DMS153 treated with DMSO at 0.1 percent for 48 hours (cell line): ENCODE data around the gene ROGDI.

Experiments used
- DNase-seq: peaks from one replicate; lab custom pipeline; 2025; ENCODE audit not compliant: unreplicated experiment; lab: John Stamatoyannopoulos, UW

The ROGDI gene

DNA sequence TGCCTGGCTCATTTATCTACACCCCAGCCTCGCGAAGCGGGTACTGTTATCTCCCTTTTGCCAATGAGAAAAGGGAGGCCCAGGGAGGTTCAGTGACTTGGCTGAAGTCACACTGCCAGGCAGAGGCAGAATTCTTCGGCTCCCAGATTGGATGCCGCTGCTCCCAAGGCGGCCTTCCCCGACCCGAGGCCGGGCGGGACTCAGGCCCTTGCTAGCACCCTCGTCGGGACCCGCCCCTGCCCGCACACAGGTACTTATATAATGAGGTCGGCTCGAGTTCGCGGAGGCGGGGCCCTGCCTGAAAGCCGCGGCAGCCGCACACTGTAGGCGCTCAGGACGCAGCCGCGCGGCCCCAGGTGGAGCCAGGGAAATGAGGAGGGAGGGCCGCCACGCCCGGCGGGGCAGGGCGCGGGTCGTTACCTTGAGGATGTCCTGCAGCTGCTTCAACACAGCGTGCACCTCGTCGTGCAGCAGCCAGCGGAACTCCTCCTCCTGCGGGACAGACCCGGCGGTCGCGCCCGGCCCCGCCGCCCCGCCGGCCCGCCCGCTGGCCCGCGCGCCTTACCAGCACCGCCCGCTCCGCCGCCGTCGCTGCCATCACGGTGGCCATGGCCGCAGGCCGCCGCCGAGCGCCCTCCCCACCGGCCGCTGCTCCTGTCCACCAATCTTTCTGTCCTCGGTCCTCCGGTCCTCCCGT is at the start of gene ROGDI:
TSS of gene ROGDI (minus strand) at position 672 of the 697 bp plus-strand sequence. CDS start at position 610, 62 bp downstream.
- DNase-seq = peak; percentile 84

DNA sequence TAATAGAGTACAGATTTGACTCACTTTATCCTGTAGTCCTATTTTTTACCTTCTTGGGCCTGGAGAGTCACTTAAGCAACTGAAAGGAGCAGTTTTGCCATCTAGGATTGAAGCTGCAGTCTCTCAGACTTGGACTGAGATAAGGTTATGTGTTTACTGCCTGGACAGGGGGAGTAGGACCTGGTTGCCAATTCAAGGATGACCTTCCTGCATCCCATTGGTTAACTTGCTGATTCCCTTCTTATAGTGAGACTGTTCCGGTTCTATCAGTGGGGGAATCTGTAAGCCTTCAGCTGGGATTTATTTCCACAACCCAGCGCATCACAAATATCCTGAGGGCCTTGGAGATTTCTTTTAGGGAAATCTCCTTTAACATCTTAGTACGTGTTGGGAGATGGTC is 47.8 kb upstream of the ROGDI start:
- DNase-seq = no peak

- no peak for DNase-seq
These were observed 45.5 kb upstream of the ROGDI start for GRCh38 chr16:4847774-4848587.

- DNase-seq = peak; percentile 95
These were observed 44.7 kb upstream of the ROGDI start, which contains the start of the genes GLYR1 and UBN1 for GRCh38 chr16:4846901-4847773. GLYR1 (minus strand) TSS chr16:4847288; CDS start chr16:4847265, 23 bp downstream. UBN1 (plus strand) TSS chr16:4847481; CDS start chr16:4852918, 5,437 bp downstream.

- no peak for DNase-seq
These were observed 44.1 kb upstream of the ROGDI start for GRCh38 chr16:4846503-4846900.

- no peak for DNase-seq
These were observed 38.6 kb upstream of the ROGDI start for GRCh38 chr16:4840984-4841383.

GRCh38 chr16:4839942-4840341 is 37.5 kb upstream of the ROGDI start:
- no peak for DNase-seq

DNA sequence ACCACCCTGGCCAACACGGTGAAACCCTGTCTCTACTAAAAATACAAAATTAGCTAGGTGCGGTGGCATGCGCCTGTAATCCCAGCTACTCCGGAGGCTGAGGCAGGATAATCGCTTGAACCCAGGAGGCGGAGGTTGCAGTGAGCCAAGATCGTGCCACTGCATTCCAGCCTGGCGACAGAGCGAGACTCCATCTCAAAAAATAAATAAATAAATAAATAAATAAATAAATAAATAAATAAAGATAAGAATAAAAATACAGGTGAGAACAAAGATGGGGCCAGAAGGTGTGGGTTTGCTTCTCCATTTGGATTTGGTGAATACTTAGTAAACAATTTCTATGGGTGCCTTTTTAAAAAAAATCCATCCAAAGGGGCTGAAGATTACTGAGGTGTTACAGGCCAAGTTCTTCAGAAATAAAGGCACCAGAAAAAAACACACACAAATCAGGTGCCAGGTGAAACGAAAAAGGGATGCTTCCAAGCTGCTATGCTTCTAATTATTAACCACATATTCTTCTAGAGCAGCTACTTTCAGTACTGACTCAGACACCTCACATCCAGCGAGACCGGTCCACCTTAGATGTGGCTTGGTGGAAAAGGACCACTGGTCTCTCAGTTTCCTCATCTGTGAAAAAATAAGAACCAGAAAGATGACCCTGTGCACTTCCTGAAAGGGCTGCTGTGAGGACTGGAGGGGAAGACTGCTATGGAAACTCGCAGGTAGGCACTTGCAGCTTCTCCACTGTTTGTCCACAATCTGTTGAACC is 35.5 kb upstream of the ROGDI start:
- no peak for DNase-seq

- DNase-seq = no peak
These were observed 34.3 kb upstream of the ROGDI start for GRCh38 chr16:4836727-4837126.

DNA sequence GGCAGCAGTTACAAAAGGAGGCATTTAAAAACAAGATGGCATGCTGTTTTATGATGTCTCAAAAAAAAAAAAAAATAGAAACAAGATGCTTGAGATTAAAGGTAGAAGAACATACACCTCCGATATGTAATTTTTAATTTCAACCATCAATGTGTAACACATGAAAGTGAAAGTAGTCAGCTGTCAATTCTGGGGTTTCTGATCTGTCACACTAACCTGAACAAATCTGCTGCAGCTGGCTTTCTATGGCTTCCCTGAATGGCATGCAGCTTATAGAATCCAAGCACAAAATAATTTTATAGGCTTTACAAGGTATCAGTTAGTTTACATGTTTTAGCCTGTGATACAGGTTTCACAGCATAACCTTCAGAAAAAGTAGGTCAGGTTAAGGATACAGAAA is 31.2 kb upstream of the ROGDI start:
- DNase-seq = no peak

DNA sequence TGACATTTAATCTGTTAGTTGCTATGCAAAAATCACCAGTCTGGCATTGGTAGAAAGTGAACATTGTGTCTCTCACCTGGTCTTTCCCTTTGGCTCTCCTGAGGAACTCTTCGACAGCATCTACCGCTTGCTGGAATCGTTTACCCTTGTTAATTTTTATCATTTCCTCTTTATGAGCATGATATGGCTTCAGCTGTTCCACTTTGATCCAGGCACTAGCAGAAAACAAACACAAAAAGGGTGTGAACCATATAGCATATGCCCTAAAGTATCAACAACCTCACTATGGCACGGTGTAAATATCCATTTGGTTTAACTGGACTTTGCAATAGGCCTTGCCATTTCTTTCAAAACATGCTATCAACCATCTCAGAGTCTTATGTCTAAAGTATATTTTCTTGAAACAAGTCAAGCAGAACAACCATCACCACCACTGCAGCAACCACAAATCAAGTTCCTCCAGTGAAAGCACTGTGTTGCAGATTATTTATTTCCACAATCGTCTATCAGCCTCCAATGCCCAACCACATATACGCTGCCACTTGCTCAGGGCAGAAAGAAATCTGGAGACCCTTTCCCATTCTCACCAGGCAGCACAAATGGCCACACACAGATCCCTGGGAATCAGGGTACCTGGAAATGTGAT is 30.4 kb upstream of the ROGDI start:
- DNase-seq = no peak

DNA sequence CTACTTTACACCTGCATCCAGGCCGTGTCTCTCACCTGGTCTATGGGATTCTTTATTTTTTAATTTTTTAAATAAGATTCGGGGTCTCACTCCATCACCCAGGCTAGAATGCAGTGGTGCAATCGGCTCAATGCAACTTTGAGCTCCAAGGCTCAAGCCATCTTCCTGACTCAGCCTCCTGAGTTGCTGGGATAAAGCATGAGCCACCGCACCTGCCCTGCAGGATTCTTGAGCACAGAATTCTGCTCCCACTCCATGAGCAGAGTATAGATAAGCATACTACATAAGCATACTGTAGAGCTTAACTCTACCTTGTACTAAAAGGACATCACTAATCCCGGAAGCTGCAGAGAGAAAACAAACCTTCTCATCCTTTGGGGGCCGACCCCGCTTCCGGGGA is 29.2 kb upstream of the ROGDI start:
- DNase-seq = no peak

DNA sequence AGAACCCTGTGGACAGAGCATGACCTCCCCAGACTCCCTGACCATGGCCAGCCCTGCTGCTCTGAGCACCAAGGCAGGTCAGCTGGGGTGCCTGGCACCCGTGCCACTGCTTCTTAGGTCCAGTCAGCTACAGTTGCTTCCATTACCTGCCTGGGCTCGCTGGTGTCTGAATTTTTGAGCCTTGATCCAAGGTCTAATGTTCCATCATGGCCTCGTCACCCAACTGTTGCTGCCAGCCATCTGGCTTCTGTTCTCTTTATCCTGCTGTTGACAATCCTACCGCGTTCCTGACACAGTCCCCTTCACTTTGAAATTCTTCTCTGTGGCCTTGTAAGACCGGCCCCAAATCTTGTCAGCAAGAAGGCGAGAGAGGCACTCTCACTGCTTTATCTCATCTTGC is 28.0 kb upstream of the ROGDI start:
- no peak for DNase-seq

DNA sequence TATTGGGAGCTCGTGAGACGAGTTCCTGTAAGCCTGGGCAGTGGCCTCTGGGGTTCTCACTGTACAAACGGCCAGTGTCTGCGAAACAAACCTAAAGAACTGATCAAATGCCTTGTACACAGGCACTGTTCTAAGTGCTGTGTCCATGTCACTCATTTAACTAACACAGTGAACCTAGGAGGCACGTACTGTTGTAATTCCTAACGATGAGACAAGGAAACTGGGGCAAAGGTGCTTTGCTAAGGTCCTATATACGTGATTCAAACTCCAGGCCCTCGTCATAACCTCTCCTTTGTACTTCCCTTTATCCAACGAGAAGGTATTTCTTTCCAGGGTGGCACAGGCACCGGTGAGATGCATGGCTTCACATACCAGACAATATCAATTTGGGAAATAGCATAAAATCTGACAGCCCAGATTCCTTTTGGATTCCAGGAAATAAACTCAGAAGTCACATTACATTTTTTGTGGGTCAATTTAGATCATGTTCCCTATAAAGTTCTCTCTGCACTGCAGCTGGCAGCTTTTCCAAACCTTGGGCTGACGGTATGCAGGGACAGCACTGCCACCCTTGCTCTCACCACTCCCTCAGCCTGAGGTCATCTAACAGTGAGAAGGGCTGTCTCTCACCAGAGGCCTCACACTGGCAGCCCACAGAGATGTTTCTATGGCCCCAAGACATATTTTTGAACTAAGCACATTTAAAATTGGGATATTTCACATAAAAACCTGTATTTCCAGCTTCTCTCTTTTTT is 26.3 kb upstream of the ROGDI start:
- no peak for DNase-seq

GRCh38 chr16:4826980-4827379 is 24.5 kb upstream of the ROGDI start:
- DNase-seq = no peak

DNA sequence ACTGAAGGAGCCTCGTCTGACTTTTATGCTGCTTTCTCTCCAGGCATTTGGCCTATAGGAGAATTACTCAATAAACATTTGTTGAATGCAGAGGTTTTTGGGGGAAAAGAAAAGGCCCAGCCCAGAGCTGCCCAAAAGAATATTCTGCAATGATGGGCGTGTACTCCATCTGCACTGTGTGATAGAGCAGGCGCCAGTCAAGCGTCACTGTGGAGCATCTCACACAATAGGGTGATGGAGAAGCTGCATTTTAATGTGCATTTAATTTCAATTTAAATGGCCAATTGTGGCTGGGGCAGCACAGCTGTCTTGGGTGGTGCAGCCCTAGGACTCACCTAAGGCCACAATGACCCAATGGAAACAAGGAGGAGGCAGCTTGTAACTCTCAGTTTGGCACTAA is 24.1 kb upstream of the ROGDI start:
- DNase-seq = no peak

DNA sequence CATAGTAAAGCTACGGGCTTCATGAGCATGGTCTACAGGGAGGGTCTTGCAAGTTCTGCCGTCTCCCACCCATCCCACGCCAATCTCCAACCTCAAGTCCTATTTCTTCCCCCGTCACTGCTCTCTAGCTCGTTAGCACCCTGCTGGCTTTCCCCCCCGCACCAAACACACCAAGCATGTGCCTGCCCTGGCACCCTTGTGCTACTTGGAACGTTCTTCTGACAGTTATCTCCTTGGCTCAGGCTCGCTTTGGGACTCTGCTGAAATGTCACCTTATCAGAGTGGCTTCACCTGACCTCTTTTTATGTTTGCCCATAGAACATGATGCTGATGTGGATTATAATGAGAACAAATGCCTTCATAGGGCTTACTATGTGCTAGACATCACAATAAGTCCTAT is 22.8 kb upstream of the ROGDI start:
- DNase-seq = no peak

DNA sequence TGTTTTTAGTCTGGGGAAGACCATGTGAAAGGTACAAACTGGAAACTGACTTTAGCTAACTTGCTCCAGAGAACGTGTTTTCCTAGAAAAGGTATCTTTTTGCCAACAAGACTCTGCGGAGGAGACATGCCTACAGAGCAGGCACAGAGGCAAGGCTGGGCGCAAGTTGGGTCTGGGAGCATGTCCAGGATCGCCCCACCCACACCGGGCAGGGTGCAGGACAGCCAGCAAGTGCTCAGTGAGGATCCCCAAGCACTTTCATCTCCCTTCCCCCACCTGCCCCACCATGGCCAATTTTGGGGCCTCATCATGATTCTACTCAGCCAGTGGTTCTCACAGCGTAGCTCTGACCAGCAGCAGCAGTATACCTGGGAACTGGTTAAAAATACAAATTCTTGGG is 18.2 kb upstream of the ROGDI start:
- DNase-seq = no peak

DNA sequence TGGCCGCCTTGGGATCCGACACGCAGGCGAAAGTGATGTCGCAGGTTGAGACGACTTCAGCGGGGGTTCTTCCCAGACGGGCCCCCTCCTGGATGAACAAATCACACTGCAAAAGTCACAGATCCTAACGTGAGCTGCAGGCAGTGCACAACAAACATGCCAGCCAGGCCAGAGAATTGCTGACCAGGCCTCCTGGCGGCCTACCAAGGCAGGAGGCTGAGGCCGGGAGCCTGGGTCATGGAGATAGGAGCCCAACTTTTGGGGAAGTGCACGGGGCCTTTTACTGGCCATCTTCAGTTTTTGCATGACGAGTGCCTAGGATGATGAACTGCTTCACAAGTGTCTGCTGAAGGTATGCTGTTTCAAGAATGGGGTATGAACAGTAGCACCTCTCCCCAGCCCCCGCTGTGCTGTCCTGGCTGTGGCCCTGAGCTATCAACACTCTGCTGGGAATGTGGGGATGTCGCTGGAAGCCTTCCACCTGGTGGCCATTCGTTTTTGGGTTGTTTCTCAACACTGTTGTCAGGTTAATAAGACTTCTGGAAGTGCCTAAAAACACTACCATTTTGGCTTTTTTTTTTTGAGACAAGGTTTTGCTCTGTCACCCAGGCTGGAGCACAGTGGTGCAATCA is 12.2 kb upstream of the ROGDI start:
- no peak for DNase-seq
